Measurements from ENCODE around the gene USP20. TPM values are rescaled to one million over a fixed set of nuclear protein-coding genes. Genes with fewer than 3 reads are reported as not detected.

USP20 gene
- total RNA-seq, 2 experiments from 2014 or later: 80.4 to 80.9 TPM

- DNase-seq: no peak
- H3K4me1 Mint-ChIP-seq (ENCODE audit: low read depth): peaks cover 53% of the 10 kb centered on the region
- no peaks in the 10 kb centered on the region for H3K9me3 Mint-ChIP-seq
- no peak for TF ChIP-seq CTCF (IDR thresholded peaks at IDR 0.05)
- H3K36me3 ChIP-seq (ENCODE audit: insufficient read depth, low read length): peaks cover 98% of the 10 kb centered on the region
- no peaks in the 10 kb centered on the region for H3K9me3 ChIP-seq (ENCODE audit: control insufficient read depth in 1 of 2, insufficient read depth in 1 of 2, low read length in 2 of 2)
- peaks cover 52% of the 10 kb centered on the region for H3K4me1 ChIP-seq (ENCODE audit: insufficient read depth, low read length)
- no peaks in the 10 kb centered on the region for H3K27me3 Mint-ChIP-seq
- ATAC-seq (ENCODE audit: poor library complexity): no peak
- no peak overlapping the region for H3K4me3 Mint-ChIP-seq
- H3K27ac Mint-ChIP-seq: peak overlapping the region; percentile 75
- no peaks in the 10 kb centered on the region for H3K27me3 ChIP-seq (ENCODE audit: control insufficient read depth in 1 of 2, insufficient read depth in 2 of 2, low read length in 2 of 2)
- ChIA-PET POLR2A (interaction anchor here (1.0 to 1.4 kb wide), 2 partner anchors 15 to 109 kb away, joined by 3 read pairs; no protein-coding TSS in a partner anchor), CTCF (no interaction called here)
- intact Hi-C loops (cut with DNase I, micrococcal nuclease): no loop called here
- H3K4me3 ChIP-seq (ENCODE audit: low read length): no peak overlapping the region
- peaks cover 96% of the 10 kb centered on the region for H3K36me3 Mint-ChIP-seq (ENCODE audit: low read depth)
- H3K27ac ChIP-seq (ENCODE audit: low read depth in 1 of 2, low read length in 2 of 2): no peak overlapping the region
Observed at GRCh38 chr9:129853614-129854013, 18.4 kb downstream of the USP20 start.

GRCh38 chr9:129854588-129855110 is 19.4 kb downstream of the USP20 start:
- peaks cover 54% of the 10 kb centered on the region for H3K4me1 Mint-ChIP-seq (ENCODE audit: low read depth)
- peaks cover 55% of the 10 kb centered on the region for H3K4me1 ChIP-seq (ENCODE audit: insufficient read depth, low read length)
- peak overlapping the region; percentile 43 for H3K4me3 Mint-ChIP-seq
- no peaks in the 10 kb centered on the region for H3K9me3 ChIP-seq (ENCODE audit: control insufficient read depth in 1 of 2, insufficient read depth in 1 of 2, low read length in 2 of 2)
- CTCF ChIA-PET: no interaction called here
- no peak overlapping the region for H3K4me3 ChIP-seq (ENCODE audit: low read length)
- no peak for TF ChIP-seq CTCF (IDR thresholded peaks at IDR 0.05)
- no peaks in the 10 kb centered on the region for H3K27me3 ChIP-seq (ENCODE audit: control insufficient read depth in 1 of 2, insufficient read depth in 2 of 2, low read length in 2 of 2)
- peak overlapping the region; percentile 75 for H3K27ac Mint-ChIP-seq
- H3K27me3 Mint-ChIP-seq: no peaks in the 10 kb centered on the region
- H3K27ac ChIP-seq (ENCODE audit: low read depth in 1 of 2, low read length in 2 of 2): no peak overlapping the region
- peaks cover 96% of the 10 kb centered on the region for H3K36me3 ChIP-seq (ENCODE audit: insufficient read depth, low read length)
- ATAC-seq (ENCODE audit: poor library complexity) (peak; percentile 75), DNase-seq (peak in 5 of 14 experiments; percentile 33 to 56 (median 46))
- peaks cover 94% of the 10 kb centered on the region for H3K36me3 Mint-ChIP-seq (ENCODE audit: low read depth)
- POLR2A ChIA-PET: interaction anchor here (0.6 to 1.4 kb wide), 5 partner anchors 11 to 108 kb away, joined by 3 to 4 read pairs (median 3); no protein-coding TSS in a partner anchor
- H3K9me3 Mint-ChIP-seq: no peaks in the 10 kb centered on the region
- intact Hi-C loops (cut with DNase I, micrococcal nuclease): no loop called here

- H3K4me1 ChIP-seq (ENCODE audit: insufficient read depth, low read length): peaks cover 80% of the 10 kb centered on the region
- POLR2A ChIA-PET: no interaction called here
- ATAC-seq (ENCODE audit: poor library complexity) (no peak), DNase-seq (no peak)
- H3K27me3 Mint-ChIP-seq: no peaks in the 10 kb centered on the region
- TF ChIP-seq CTCF (IDR thresholded peaks at IDR 0.05): no peak
- no peak overlapping the region for H3K4me3 ChIP-seq (ENCODE audit: low read length)
- H3K36me3 ChIP-seq (ENCODE audit: insufficient read depth, low read length): peaks cover 93% of the 10 kb centered on the region
- peaks cover 88% of the 10 kb centered on the region for H3K36me3 Mint-ChIP-seq (ENCODE audit: low read depth)
- H3K9me3 Mint-ChIP-seq: no peaks in the 10 kb centered on the region
- H3K4me1 Mint-ChIP-seq (ENCODE audit: low read depth): peaks cover 51% of the 10 kb centered on the region
- H3K9me3 ChIP-seq (ENCODE audit: control insufficient read depth in 1 of 2, insufficient read depth in 1 of 2, low read length in 2 of 2): no peaks in the 10 kb centered on the region
- CTCF ChIA-PET: no interaction called here
- no peak overlapping the region for H3K27ac ChIP-seq (ENCODE audit: low read depth in 1 of 2, low read length in 2 of 2)
- peak overlapping the region; percentile 69 for H3K27ac Mint-ChIP-seq
- intact Hi-C loops (cut with DNase I, micrococcal nuclease): no loop called here
- H3K27me3 ChIP-seq (ENCODE audit: control insufficient read depth in 1 of 2, insufficient read depth in 2 of 2, low read length in 2 of 2): no peaks in the 10 kb centered on the region
- H3K4me3 Mint-ChIP-seq: no peak overlapping the region
Observed at GRCh38 chr9:129857207-129857606, 21.9 kb downstream of the USP20 start.
